ENCODE data around the gene CNTN4.
"Not testable (repeated sequence)": the region's sequence is repeated elsewhere in the genome, so short reads cannot be mapped to it uniquely, and the experiment has no call there.

The CNTN4 gene

DNA sequence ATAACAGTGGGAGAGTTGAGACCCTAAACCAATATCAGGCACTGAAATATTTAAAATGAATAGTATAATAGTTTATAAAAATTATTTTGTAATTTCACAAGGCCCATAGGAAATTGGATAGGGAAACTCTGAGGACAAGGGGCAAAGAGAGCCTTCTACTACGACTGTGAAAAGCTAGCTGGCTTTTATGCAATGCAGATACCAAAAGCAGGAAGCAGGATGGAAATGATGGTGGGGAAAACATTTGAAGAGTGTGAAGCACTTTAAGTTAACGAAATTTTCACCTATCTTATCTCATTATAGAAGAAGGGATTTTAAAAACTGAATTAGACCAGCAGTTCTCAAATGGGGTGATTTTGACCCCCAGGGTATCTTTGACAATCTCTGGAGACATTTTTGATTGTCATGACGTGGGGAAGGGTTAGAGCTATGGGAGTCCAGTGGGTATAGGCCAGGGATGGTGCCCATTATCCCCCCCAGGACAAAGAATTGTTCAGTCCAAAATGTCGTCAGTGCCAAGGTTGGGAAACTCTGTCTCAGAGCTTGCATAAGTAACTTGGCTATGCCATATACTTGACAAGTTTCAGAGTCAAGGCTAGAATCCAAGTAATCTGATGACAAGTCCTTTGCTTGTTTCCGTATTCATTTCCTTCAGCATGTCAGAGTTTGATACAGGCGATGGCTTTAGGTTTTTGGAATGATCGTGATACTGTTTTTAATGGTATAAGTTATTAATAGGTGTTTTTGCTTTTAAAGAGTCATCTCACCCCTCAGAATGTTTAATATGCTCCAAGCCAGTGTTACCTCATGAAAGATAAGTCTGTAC, 885.6 kb downstream of the CNTN4 start:
- DNase-seq (ENCODE audit: low read depth) = no peak

- no peak for DNase-seq (ENCODE audit: low read depth)
These were observed 886.2 kb downstream of the CNTN4 start for GRCh38 chr3:2984831-2985220.

DNA sequence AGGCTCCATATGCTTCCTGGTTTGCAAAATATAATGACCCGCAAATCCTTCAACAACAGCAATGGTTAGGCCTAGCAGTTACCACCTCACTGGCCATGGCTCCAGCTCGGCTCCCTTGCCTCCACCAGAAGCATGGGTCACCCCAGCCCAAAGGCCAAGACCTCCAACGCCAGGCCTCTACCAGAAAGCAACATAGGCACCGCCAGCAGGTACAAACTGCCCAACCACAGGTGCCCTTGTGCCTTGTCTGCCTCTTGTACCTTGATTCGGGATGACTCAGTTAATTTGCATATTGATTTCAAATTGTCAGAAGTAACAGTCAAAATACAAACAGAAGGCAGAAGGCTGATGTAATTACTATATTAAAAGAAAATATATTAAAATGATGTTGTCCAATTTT, 886.8 kb downstream of the CNTN4 start:
- no peak for DNase-seq (ENCODE audit: low read depth)

DNA sequence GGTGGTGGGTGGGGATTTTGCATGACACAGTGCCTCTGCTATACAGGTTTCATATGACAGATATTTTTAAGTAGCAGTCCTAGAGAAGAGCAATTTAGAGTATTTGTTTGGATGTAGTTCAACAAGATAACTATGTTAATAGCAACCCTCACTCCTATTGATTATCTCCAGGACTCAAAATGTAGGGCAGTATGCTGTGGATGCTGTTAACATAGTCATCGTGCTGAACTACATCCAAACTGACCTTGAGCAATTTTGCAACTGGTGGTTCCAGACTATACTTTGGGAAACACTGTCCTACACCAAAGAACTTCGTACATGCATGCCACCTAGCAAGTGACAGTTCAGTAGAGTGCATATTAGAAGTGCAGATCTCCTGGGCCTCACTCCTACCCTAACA, 893.9 kb downstream of the CNTN4 start:
- DNase-seq (ENCODE audit: low read depth) = no peak

- not testable (repeated sequence) for DNase-seq (ENCODE audit: low read depth)
These were observed 894.5 kb downstream of the CNTN4 start for GRCh38 chr3:2993130-2993529.

- no peak for DNase-seq (ENCODE audit: low read depth)
These were observed 895.1 kb downstream of the CNTN4 start for GRCh38 chr3:2993736-2994135.

- no peak for DNase-seq (ENCODE audit: low read depth)
These were observed 896.5 kb downstream of the CNTN4 start for GRCh38 chr3:2995195-2995594.

- no peak for DNase-seq (ENCODE audit: low read depth)
These were observed 906.6 kb downstream of the CNTN4 start for GRCh38 chr3:3005146-3005744.

- DNase-seq (ENCODE audit: low read depth) = no peak
These were observed 914.8 kb downstream of the CNTN4 start for GRCh38 chr3:3013317-3014052.

DNA sequence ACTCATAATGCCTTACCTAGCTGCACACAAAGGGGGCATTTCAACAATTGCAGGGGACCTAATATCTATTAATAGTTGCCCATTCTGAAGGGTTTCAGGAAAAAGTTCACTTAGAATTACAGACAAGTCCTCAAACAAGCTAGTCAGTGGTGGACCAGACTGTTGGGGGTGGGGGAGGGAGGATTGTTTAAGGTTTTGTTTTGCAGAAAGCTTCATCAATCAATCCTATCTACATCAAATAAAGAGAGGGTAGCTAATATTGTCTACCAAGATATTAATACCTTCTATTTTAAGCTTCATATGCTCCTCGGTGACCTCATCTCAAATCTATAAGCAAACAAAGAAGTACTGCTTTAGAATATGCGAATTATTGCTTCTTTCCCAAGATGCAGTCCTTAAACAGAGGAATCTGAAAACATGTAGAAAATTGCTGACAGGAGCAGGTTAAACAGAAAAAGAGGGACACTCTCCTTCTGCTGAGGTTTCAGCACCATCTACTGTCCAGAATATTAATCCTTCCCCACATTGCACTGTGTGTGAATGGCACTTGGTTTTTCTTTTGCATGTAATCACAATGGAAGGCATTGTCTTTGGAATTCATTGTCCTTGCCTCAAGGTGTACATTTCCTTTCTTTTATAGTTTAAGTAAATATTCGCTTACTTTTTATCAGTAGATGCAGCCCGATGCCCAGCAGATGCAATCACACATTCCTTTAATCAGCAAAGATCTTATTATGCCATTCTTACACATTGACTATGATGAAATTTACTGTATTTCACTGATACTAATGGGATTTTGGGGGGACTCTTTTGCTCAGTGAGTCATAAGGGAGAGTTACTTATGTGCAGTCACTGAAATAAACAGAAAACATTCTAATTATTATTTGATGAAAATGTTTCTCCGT, 916.8 kb downstream of the CNTN4 start:
- no peak for DNase-seq (ENCODE audit: low read depth)

- no peak for DNase-seq (ENCODE audit: low read depth)
These were observed 917.6 kb downstream of the CNTN4 start for GRCh38 chr3:3016226-3016625.

DNA sequence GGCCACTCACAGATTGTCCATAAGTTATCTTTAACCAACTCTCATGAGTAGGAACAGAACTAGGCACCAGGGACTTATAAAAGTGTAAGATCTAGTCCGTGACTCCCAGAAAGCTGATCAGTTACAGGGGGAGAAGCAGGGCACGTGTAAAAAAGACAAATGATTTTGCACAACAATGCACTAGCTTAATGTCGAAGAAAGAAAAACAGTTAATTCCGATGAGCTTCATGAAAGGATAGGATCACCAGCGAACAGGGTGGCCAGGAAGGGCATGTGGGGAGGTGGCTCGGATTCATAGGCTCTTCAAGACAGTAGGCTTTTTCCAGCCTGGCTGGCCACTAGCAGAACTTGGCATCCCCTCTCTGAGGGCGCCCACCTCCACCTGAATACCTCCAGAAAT, 921.5 kb downstream of the CNTN4 start:
- no peak for DNase-seq (ENCODE audit: low read depth)

- no peak for DNase-seq (ENCODE audit: low read depth)
These were observed 924.6 kb downstream of the CNTN4 start for GRCh38 chr3:3023111-3023745.

DNA sequence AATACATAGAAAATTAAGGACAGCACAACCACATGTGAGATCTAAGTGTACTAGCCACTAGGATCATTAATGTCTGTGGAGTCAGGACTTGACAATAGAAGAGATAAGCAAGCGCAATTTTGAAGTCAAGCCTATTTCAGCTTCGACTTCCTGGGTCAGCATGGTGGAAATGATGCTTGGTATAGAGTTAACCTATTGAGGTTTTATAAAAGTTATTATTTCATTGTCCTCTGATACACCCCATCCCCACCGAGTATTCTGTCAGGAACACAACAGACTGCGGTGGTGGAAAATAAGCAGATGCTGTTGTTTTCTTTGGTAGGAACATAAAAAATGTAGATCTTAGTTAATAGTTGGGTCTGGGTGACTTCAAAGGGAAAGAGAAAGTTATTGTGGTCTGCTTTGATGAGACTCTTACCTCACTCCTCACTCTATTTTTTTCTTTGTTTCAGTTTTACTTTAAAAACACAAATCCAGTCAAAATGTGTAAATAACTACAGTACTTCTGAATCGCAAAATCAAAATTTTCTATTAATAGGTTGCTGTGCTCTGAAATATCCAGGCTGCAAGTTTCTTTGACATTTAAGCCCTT, 929.4 kb downstream of the CNTN4 start:
- no peak for DNase-seq (ENCODE audit: low read depth)

GRCh38 chr3:3031326-3031725, 932.7 kb downstream of the CNTN4 start:
- no peak for DNase-seq (ENCODE audit: low read depth)

- DNase-seq (ENCODE audit: low read depth) = no peak
These were observed 938.5 kb downstream of the CNTN4 start for GRCh38 chr3:3037156-3037555.

- DNase-seq (ENCODE audit: low read depth) = no peak
These were observed 939.7 kb downstream of the CNTN4 start for GRCh38 chr3:3038201-3038991.

DNA sequence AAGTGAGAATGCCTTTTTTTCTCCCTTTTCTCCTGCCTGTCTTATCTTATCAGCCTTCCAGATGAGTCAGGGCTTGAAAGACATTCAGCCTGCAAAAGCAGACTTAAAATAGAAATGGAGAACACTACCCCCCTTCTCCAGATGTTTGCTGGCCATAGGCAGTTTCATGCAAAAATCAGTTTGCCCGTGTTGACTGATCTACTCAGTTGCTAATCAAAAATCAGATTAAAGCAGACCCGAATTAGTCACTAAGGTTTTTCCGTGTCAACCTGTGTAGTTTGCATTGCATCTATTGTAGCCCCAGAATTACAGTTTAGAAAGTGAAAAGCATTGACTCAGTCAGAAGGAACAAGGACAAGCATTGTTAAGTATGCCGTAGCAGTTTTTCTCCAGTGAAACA, 955.3 kb downstream of the CNTN4 start:
- no peak for DNase-seq (ENCODE audit: low read depth)

DNA sequence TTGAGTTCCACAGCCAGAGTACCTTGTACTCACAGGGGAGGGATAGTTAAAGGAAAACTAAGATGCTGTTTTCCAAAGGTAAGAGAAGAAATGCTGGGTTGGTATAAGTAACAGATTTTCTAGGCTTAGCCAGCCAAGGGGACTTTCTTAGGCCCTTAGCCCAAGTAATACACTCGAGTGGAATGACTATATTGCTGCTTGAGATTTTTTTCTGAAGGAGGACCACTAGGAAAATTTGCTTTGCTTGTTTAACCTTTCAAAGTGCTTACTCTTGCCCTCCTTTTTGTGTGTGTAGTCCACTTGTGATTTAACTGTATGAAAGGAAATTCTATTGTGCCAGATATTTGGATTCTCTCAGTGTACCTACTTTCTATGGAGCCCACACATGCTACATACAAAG, 961.0 kb downstream of the CNTN4 start:
- no peak for DNase-seq (ENCODE audit: low read depth)

DNA sequence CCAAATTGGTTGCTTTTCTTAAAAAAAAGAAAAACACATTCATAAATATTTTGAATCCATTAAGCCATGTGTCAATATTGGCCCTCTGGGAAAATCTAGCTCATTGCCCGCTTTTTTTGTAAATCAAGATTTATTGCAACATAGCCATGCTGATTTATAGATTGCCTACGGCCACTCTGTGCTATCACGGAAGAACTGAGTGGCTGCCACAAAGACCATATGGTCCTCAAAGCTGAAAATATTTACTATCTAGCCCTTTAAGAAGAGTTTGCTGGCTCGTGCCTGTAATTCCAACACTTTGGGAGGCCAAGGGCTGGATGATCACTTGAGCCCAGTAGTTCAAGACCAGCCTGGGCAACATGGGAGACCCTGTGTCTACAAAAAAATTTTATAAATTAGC, 965.6 kb downstream of the CNTN4 start:
- no peak for DNase-seq (ENCODE audit: low read depth)

All from activated gamma-delta T cell treated with anti-CD3 and anti-CD28 coated beads, Interleukin-2, amount 50 U/mL, for 16 hours (primary cell).